SK-N-SH treated with all-trans-retinoic acid at 6 μM for 48 hours (cell line): ENCODE data around the gene PARP15.

ENCODE experiments used
- ATAC-seq: fragments of 200-7000 bp; cut with Tn5 transposase; 3 replicates; pipeline ENCODE4 v1.9.1; 2020; ENCODE audit warnings: mild to moderate bottlenecking, moderate library complexity
- ARNTL ChIP-seq: fragments of 450-650 bp; formaldehyde crosslinking; IDR thresholded peaks from 2 replicates; pipeline ENCODE4 v1.5.0; 2020; ENCODE audit warnings: low read depth, mild to moderate bottlenecking, moderate library complexity, borderline replicate concordance
- CSDC2 ChIP-seq: fragments of 250-450 bp; sonication (Bioruptor Pico); IDR thresholded peaks from 2 replicates; pipeline ENCODE4 v1.5.0; 2020; ENCODE audit warnings: mild to moderate bottlenecking, moderate library complexity
- GLIS3 ChIP-seq: fragments of 250-450 bp; sonication (Bioruptor Pico); IDR thresholded peaks from 2 replicates; pipeline ENCODE4 v1.5.0; 2020; ENCODE audit warnings: mild to moderate bottlenecking, moderate library complexity
- ISL1 ChIP-seq: fragments of 250-450 bp; sonication (Bioruptor Pico); IDR thresholded peaks from 2 replicates; pipeline ENCODE4 v2.1.2; 2022; ENCODE audit warnings: mild to moderate bottlenecking, moderate library complexity
- OSR1 ChIP-seq: fragments of 250-450 bp; sonication (Bioruptor Pico); IDR thresholded peaks from 2 replicates; pipeline ENCODE4 v1.8.0; 2022; ENCODE audit warnings: moderate library complexity, mild to moderate bottlenecking, inconsistent platforms
- POU6F1 ChIP-seq: fragments of 250-450 bp; sonication (Bioruptor Pico); IDR thresholded peaks from 2 replicates; pipeline ENCODE4 v1.8.0; 2021; ENCODE audit warnings: low read depth, mild to moderate bottlenecking, moderate library complexity, borderline replicate concordance
- RARB ChIP-seq: fragments of 250-450 bp; sonication (Bioruptor Pico); IDR thresholded peaks from 2 replicates; pipeline ENCODE4 v1.8.0; 2021; ENCODE audit warnings: mild to moderate bottlenecking, moderate library complexity
- SNAI2 ChIP-seq: fragments of 250-450 bp; sonication (Bioruptor Pico); IDR thresholded peaks from 2 replicates; pipeline ENCODE4 v1.5.0; 2020; ENCODE audit warnings: mild to moderate bottlenecking, moderate library complexity
- TCF4 ChIP-seq: fragments of 250-450 bp; sonication (Bioruptor Pico); IDR thresholded peaks from 2 replicates; pipeline ENCODE4 v1.8.0; 2021; ENCODE audit warnings: mild to moderate bottlenecking, moderate library complexity, borderline replicate concordance
- ZC3H10 ChIP-seq: fragments of 250-450 bp; sonication (Bioruptor Pico); IDR thresholded peaks from 2 replicates; pipeline ENCODE4 v1.5.1; 2021; ENCODE audit warnings: mild to moderate bottlenecking, moderate library complexity
- ZFP3 ChIP-seq: fragments of 250-450 bp; sonication (Bioruptor Pico); IDR thresholded peaks from 2 replicates; pipeline ENCODE4 v1.5.0; 2020; ENCODE audit warnings: mild to moderate bottlenecking, moderate library complexity
- ZNF565 ChIP-seq: fragments of 450-650 bp; formaldehyde crosslinking; conservative IDR thresholded peaks from 2 replicates; pipeline ENCODE4 v1.5.0; 2020; ENCODE audit warnings: low read depth, mild to moderate bottlenecking, moderate library complexity
- ZNF70 ChIP-seq: fragments of 450-650 bp; formaldehyde crosslinking; IDR thresholded peaks from 2 replicates; pipeline ENCODE4 v1.5.0; 2020; ENCODE audit warnings: mild to moderate bottlenecking, moderate library complexity
- ZNF8 ChIP-seq: fragments of 450-650 bp; formaldehyde crosslinking; IDR thresholded peaks from 2 replicates; pipeline ENCODE4 v1.5.0; 2020; ENCODE audit warnings: mild to moderate bottlenecking, moderate library complexity
- TF ChIP-seq, protein P1 (sequence below): fragments of 250-450 bp; sonication (Bioruptor Pico); IDR thresholded peaks from 2 replicates; pipeline ENCODE4 v1.5.1; 2020; ENCODE audit warnings: low read depth, mild to moderate bottlenecking, moderate library complexity
- TF ChIP-seq, protein P2 (sequence below): fragments of 250-450 bp; sonication (Bioruptor Pico); IDR thresholded peaks from 2 replicates; pipeline ENCODE4 v1.8.0; 2020; ENCODE audit warnings: mild to moderate bottlenecking, moderate library complexity, borderline replicate concordance
- TF ChIP-seq, protein P3 (sequence below): fragments of 250-450 bp; sonication (Bioruptor Pico); IDR thresholded peaks from 2 replicates; pipeline ENCODE4 v1.5.0; 2020; ENCODE audit warnings: mild to moderate bottlenecking, moderate library complexity
- TF ChIP-seq, protein P4 (sequence below): fragments of 250-450 bp; sonication (Bioruptor Pico); IDR thresholded peaks from 2 replicates; pipeline ENCODE4 v1.5.1; 2021; ENCODE audit warnings: mild to moderate bottlenecking, moderate library complexity

The PARP15 gene

DNA sequence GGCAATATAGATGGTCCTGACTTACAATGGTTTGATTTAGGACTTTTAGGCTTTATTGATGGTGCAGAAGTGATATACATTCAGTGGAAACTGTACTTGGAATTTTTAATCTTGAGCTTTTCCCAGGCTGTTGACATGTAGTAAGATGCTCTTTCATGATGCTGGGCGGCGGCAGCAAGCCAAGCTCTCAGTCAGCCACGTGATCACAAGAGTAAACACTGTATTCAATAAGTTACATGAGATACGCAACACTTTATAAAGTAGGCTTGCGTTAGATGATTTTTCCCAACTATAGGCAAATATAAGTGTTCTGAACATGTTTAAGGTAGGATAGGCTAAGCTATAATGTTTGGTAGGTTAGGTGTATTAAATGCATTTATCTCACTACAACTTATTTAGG lies 31.3 kb upstream of the PARP15 start:
- TF ChIP-seq SNAI2 (CRISPR knock-in tag) = no peak
- TF ChIP-seq, protein P1, sequence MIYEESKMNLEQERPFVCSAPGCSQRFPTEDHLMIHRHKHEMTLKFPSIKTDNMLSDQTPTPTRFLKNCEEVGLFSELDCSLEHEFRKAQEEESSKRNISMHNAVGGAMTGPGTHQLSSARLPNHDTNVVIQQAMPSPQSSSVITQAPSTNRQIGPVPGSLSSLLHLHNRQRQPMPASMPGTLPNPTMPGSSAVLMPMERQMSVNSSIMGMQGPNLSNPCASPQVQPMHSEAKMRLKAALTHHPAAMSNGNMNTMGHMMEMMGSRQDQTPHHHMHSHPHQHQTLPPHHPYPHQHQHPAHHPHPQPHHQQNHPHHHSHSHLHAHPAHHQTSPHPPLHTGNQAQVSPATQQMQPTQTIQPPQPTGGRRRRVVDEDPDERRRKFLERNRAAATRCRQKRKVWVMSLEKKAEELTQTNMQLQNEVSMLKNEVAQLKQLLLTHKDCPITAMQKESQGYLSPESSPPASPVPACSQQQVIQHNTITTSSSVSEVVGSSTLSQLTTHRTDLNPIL (CRISPR knock-in tag) = no peak
- no peak for TF ChIP-seq RARB (CRISPR knock-in tag)
- no peak for TF ChIP-seq OSR1 (CRISPR knock-in tag)
- no peak for ATAC-seq

GRCh38 chr3:122548076-122548475 lies 29.4 kb upstream of the PARP15 start:
- TF ChIP-seq SNAI2 (CRISPR knock-in tag) (no peak), ZNF565 (CRISPR knock-in tag) (no peak), ZC3H10 (CRISPR knock-in tag) (no peak), ARNTL (CRISPR knock-in tag) (no peak), POU6F1 (CRISPR knock-in tag) (no peak), ZNF8 (CRISPR knock-in tag) (no peak), CSDC2 (no peak), TCF4 (CRISPR knock-in tag) (no peak), ZNF70 (CRISPR knock-in tag) (no peak), GLIS3 (no peak), ISL1 (CRISPR knock-in tag) (no peak), RARB (CRISPR knock-in tag) (no peak), ZFP3 (CRISPR knock-in tag) (no peak)
- TF ChIP-seq, protein P2, sequence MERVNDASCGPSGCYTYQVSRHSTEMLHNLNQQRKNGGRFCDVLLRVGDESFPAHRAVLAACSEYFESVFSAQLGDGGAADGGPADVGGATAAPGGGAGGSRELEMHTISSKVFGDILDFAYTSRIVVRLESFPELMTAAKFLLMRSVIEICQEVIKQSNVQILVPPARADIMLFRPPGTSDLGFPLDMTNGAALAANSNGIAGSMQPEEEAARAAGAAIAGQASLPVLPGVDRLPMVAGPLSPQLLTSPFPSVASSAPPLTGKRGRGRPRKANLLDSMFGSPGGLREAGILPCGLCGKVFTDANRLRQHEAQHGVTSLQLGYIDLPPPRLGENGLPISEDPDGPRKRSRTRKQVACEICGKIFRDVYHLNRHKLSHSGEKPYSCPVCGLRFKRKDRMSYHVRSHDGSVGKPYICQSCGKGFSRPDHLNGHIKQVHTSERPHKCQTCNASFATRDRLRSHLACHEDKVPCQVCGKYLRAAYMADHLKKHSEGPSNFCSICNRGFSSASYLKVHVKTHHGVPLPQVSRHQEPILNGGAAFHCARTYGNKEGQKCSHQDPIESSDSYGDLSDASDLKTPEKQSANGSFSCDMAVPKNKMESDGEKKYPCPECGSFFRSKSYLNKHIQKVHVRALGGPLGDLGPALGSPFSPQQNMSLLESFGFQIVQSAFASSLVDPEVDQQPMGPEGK = no peak
- TF ChIP-seq, protein P3, sequence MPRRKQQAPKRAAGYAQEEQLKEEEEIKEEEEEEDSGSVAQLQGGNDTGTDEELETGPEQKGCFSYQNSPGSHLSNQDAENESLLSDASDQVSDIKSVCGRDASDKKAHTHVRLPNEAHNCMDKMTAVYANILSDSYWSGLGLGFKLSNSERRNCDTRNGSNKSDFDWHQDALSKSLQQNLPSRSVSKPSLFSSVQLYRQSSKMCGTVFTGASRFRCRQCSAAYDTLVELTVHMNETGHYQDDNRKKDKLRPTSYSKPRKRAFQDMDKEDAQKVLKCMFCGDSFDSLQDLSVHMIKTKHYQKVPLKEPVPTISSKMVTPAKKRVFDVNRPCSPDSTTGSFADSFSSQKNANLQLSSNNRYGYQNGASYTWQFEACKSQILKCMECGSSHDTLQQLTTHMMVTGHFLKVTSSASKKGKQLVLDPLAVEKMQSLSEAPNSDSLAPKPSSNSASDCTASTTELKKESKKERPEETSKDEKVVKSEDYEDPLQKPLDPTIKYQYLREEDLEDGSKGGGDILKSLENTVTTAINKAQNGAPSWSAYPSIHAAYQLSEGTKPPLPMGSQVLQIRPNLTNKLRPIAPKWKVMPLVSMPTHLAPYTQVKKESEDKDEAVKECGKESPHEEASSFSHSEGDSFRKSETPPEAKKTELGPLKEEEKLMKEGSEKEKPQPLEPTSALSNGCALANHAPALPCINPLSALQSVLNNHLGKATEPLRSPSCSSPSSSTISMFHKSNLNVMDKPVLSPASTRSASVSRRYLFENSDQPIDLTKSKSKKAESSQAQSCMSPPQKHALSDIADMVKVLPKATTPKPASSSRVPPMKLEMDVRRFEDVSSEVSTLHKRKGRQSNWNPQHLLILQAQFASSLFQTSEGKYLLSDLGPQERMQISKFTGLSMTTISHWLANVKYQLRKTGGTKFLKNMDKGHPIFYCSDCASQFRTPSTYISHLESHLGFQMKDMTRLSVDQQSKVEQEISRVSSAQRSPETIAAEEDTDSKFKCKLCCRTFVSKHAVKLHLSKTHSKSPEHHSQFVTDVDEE = no peak
- TF ChIP-seq, protein P1 (CRISPR knock-in tag) = no peak
- TF ChIP-seq, protein P4, sequence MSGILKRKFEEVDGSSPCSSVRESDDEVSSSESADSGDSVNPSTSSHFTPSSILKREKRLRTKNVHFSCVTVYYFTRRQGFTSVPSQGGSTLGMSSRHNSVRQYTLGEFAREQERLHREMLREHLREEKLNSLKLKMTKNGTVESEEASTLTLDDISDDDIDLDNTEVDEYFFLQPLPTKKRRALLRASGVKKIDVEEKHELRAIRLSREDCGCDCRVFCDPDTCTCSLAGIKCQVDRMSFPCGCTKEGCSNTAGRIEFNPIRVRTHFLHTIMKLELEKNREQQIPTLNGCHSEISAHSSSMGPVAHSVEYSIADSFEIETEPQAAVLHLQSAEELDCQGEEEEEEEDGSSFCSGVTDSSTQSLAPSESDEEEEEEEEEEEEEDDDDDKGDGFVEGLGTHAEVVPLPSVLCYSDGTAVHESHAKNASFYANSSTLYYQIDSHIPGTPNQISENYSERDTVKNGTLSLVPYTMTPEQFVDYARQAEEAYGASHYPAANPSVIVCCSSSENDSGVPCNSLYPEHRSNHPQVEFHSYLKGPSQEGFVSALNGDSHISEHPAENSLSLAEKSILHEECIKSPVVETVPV = no peak
- ATAC-seq = no peak

- ATAC-seq = no peak
- TF ChIP-seq ISL1 (CRISPR knock-in tag) (no peak), ZC3H10 (CRISPR knock-in tag) (no peak)
- TF ChIP-seq, protein P4 = no peak
Observed at GRCh38 chr3:122548619-122549018, 28.8 kb upstream of the PARP15 start.
